ENCODE results near the gene UPK3BL2.
"Not testable (repeated sequence)": the region's sequence is repeated elsewhere in the genome, so short reads cannot be mapped to it uniquely, and the experiment has no call there.

DNA sequence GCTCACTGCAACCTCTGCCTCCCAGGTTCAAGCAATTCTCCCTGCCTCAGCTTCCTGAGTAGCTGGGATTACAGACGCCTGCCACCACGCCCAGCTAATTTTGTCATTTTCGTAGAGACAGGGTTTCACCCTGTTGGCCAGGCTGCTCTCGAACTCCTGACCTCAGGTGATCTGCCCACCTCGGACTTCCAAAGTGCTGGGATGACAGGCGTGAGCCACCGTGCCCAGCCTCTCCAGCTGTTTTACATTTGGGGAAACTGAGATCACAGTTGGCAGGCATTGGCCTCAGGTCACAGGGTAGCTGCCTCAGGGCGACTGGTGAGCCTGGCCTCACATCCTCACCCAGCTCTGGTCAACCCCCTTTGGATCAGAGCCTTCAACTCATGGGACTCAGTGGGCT lies 32.9 kb downstream of the UPK3BL2 start:
- TF ChIP-seq CTCF (IDR thresholded peaks at IDR 0.05; ENCODE audit: low read depth, low read length); POLR2A (IDR thresholded peaks at IDR 0.05; ENCODE audit: extremely low read depth, insufficient read length): not testable (repeated sequence)

Data from NB4 (cell line).